Keratinocyte (primary cell): ENCODE results near the gene ST8SIA5. TPM values are rescaled to one million over a fixed set of nuclear protein-coding genes. Genes with fewer than 3 reads are reported as not detected.

ENCODE experiments used
- DNase-seq: peaks from one replicate; pipeline ENCODE4 v3.0.0-alpha.2; 2011; ENCODE audit warnings: low read depth, missing footprints, low spot score
- FAIRE-seq: peaks from 2 replicates; lab custom pipeline; 2011; peaks lifted over from hg19 to GRCh38; lab: Jason Lieb, UNC
- H2AFZ ChIP-seq: 2 replicates; pipeline ENCODE4 v1.6.0; 2012; ENCODE audit warnings: low read length, control low read depth, inconsistent platforms; ENCODE audit not compliant: control insufficient read depth
- H3K27ac ChIP-seq: 2 replicates; pipeline ENCODE4 v1.5.1; 2011; ENCODE audit warnings: low read length; ENCODE audit not compliant: control insufficient read depth, insufficient read depth
- H3K27me3 ChIP-seq: 3 replicates; pipeline ENCODE4 v1.6.0; 2011; ENCODE audit warnings: low read length; ENCODE audit not compliant: control insufficient read depth, insufficient read depth; ENCODE audit errors: extremely low read depth
- H3K36me3 ChIP-seq, 2 experiments: 2 replicates in 1 of 2; 3 replicates in 1 of 2; pipeline ENCODE4 v1.5.1; 2011; ENCODE audit warnings: low read length in 2 of 2, mild to moderate bottlenecking in 1 of 2; ENCODE audit not compliant: control insufficient read depth in 2 of 2, insufficient read depth in 2 of 2; ENCODE audit errors: extremely low read depth in 1 of 2
- H3K4me1 ChIP-seq: 3 replicates; pipeline ENCODE4 v1.5.1; 2011; ENCODE audit warnings: low read length; ENCODE audit not compliant: control insufficient read depth, insufficient read depth; ENCODE audit errors: extremely low read depth
- H3K4me2 ChIP-seq: 3 replicates; pipeline ENCODE4 v1.6.0; 2011; ENCODE audit warnings: low read depth, low read length; ENCODE audit not compliant: control insufficient read depth, insufficient read depth; ENCODE audit errors: extremely low read depth
- H3K4me3 ChIP-seq, 3 experiments: fragments of 200-600 bp in 1 of 3; sonication (generic) in 1 of 3; 2 replicates in 2 of 3; 3 replicates in 1 of 3; pipeline ENCODE4 v1.5.1; 2011 to 2016; ENCODE audit warnings: low read length in 3 of 3, mild to moderate bottlenecking in 3 of 3, control low read depth in 2 of 3, inconsistent platforms in 1 of 3, low read depth in 1 of 3, mixed read lengths in 1 of 3, mixed run types in 1 of 3, moderate library complexity in 1 of 3; ENCODE audit not compliant: control insufficient read depth in 2 of 3, insufficient read depth in 2 of 3; ENCODE audit errors: extremely low read depth in 1 of 3
- H3K79me2 ChIP-seq: 2 replicates; pipeline ENCODE4 v1.6.0; 2012; ENCODE audit warnings: low read length; ENCODE audit not compliant: control insufficient read depth, insufficient read depth
- H3K9ac ChIP-seq: 3 replicates; pipeline ENCODE4 v1.6.0; 2011; ENCODE audit warnings: low read length; ENCODE audit not compliant: control insufficient read depth, insufficient read depth; ENCODE audit errors: extremely low read depth
- H3K9me1 ChIP-seq: 3 replicates; pipeline ENCODE4 v1.6.0; 2011; ENCODE audit warnings: low read length; ENCODE audit not compliant: control insufficient read depth, insufficient read depth; ENCODE audit errors: extremely low read depth
- H3K9me3 ChIP-seq: 2 replicates; pipeline ENCODE4 v1.5.1; 2012; ENCODE audit warnings: low read depth, low read length; ENCODE audit not compliant: control insufficient read depth
- H4K20me1 ChIP-seq: 3 replicates; pipeline ENCODE4 v1.6.0; 2011; ENCODE audit warnings: low read length; ENCODE audit not compliant: control insufficient read depth, insufficient read depth; ENCODE audit errors: extremely low read depth
- CTCF ChIP-seq, 3 experiments: IDR thresholded peaks in 1 of 3; conservative IDR thresholded peaks in 1 of 3; optimal IDR thresholded peaks in 1 of 3; 2 replicates in 2 of 3; 3 replicates in 1 of 3; pipeline versions ENCODE3 to v1.5.1; 2011; ENCODE audit warnings: low read length in 3 of 3, mild to moderate bottlenecking in 3 of 3, moderate library complexity in 2 of 3, control low read depth in 1 of 3, inconsistent platforms in 1 of 3; ENCODE audit not compliant: insufficient read depth in 2 of 3; ENCODE audit errors: extremely low read depth in 1 of 3
- EZH2 ChIP-seq: IDR thresholded peaks from one replicate; pipeline ENCODE4 v1.6.1; 2012; ENCODE audit warnings: inconsistent platforms, mild to moderate bottlenecking, low read length, moderate library complexity
- dilution Hi-C: fragments of 300-500 bp; cut with MboI; formaldehyde crosslinking; loops from one replicate; pipeline ENCODE4 v1.7.0; 2020; ENCODE audit warnings: low sequenced_read_pairs; ENCODE audit not compliant: extremely low pct_ligation_motif_present
- polyA plus RNA-seq, 5 experiments: library from polyadenylated mRNA; depleted of rRNA in 3 of 5; stranded (reverse) in 3 of 5; stranded (forward) in 1 of 5; unstranded in 1 of 5; fragments of >200 nt; gene quantifications; 1 replicate in 1 of 5; 2 replicates in 3 of 5; 3 replicates in 1 of 5; pipeline versions ENCODE4 v1.2.1 to v1.2.3, GENCODE V29; 2011 to 2012; ENCODE audit warnings: missing spikeins in 2 of 5, low read depth in 1 of 5, low replicate concordance in 1 of 5

ST8SIA5 gene
- polyA plus RNA-seq, 1 donor (not counting 4 experiments of a cell fraction or from before 2014, with no cell fraction given) = under 0.01 TPM

DNA sequence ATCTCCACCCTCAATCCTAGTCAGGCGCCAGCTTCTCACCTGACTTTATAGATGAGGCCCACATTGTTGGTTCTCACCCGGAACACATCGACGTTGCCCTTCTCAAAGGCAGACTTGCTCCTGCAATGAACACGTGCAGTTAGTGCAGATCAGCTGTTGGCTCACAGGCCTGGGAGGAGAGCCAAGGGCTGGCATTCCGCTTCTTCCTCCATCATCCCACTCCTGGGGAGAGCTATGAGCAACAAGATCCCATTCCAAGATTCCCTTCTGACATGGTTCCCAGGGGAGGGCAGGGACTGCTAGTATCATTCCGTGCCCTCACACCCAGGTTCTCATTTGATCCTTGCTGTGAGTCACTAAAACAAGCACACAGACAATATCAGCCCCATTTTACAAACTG is 114.9 kb downstream of the ST8SIA5 start:
- Histone ChIP-seq H3K9me3 (no peaks in the 10 kb centered on the region), H3K36me3 (no peaks in the 10 kb centered on the region), H3K4me1 (no peaks in the 10 kb centered on the region), H3K27me3 (no peaks in the 10 kb centered on the region), H4K20me1 (no peaks in the 10 kb centered on the region), H3K9ac (no peak overlapping the region), H3K4me2 (no peak overlapping the region), H2AFZ (no peak overlapping the region), H3K27ac (no peak overlapping the region), H3K79me2 (no peaks in the 10 kb centered on the region), H3K4me3 (no peak overlapping the region), H3K9me1 (no peaks in the 10 kb centered on the region)
- dilution Hi-C loops = no loop called here
- FAIRE-seq = no peak
- no peak for TF ChIP-seq EZH2
- no peak for TF ChIP-seq CTCF (optimal IDR thresholded peaks at IDR 0.05 in 1 of 3, IDR thresholded peaks at IDR 0.05 in 1 of 3, conservative IDR thresholded peaks at IDR 0.05 in 1 of 3; ENCODE audit: extremely low read depth in 1 of 3, insufficient read depth in 2 of 3, low read length in 3 of 3)
- DNase-seq = no peak

DNA sequence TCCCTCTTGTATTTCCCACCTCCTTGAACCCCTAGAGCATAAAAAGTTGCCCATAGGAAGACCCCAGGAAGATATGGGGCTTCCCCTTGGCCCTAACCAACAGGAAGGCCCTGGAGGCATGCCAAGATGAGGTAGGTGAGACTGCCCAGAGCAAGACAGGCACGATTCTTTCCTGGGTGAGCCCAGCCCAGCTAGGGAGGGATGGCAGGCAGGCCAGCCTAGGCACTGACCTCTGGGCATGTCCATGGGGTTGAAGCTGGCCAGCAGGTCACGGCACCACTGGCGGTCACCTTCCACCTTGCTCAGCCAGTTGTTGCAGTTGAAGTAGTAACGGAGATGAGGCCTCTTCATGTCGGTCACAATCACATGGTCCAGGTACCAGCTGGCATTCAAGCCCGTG is 117.5 kb downstream of the ST8SIA5 start:
- dilution Hi-C loops = no loop called here
- no peaks in the 10 kb centered on the region for H3K9me1 ChIP-seq
- no peaks in the 10 kb centered on the region for H3K79me2 ChIP-seq
- H3K27me3 ChIP-seq = no peaks in the 10 kb centered on the region
- DNase-seq = no peak
- H2AFZ ChIP-seq = no peak overlapping the region
- H3K9me3 ChIP-seq = no peaks in the 10 kb centered on the region
- H3K36me3 ChIP-seq = no peaks in the 10 kb centered on the region
- no peaks in the 10 kb centered on the region for H4K20me1 ChIP-seq
- no peak overlapping the region for H3K4me3 ChIP-seq
- no peaks in the 10 kb centered on the region for H3K4me1 ChIP-seq
- TF ChIP-seq EZH2 = no peak
- no peak for TF ChIP-seq CTCF (optimal IDR thresholded peaks at IDR 0.05 in 1 of 3, IDR thresholded peaks at IDR 0.05 in 1 of 3, conservative IDR thresholded peaks at IDR 0.05 in 1 of 3; ENCODE audit: extremely low read depth in 1 of 3, insufficient read depth in 2 of 3, low read length in 3 of 3)
- no peak for FAIRE-seq
- no peak overlapping the region for H3K4me2 ChIP-seq
- H3K9ac ChIP-seq = no peak overlapping the region
- no peak overlapping the region for H3K27ac ChIP-seq
